Measurements from ENCODE around the gene TREML4. TPM values are rescaled to one million over a fixed set of nuclear protein-coding genes. Genes with fewer than 3 reads are reported as not detected.

Gene TREML4
- total and polyA plus RNA-seq, 12 donors: 0.04 TPM; not detected in 11

DNA sequence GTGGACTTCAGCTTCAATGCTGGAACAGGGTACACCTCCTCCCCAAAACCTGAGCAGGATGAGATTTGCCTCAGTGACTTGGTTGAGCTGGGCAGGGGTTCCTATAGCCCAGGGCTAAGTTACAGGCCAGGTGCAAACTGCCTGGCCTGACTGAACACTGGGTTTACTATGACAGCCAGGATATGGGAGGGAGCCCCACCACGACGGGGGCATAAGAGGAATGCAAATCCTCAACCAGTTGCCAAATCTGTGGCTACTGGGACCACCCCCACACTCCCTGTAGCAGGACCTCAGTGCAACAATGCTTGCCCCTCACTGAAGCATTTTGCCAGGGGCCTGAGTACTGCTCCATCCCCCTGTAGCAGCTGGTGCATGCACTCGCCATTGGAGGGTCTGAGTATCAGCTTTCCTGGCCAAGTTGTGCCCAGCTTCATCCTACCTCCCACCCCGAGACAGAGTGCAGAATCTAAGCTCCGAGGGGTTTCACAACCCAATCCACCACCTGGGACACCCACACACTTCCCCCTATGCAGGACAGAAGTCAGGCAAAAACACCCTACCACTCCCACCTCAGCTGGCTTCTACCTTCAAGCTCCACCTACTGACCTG lies 27.6 kb downstream of the TREML4 start:
- Histone ChIP-seq H3K4me3 (no peak overlapping the region), H3K27me3 (peaks cover 0 to 9% (median 0%) of the 10 kb centered on the region in 7 donors), H3K9me3 (peaks cover 0 to 20% (median 4%) of the 10 kb centered on the region in 11 donors), H3K4me1 (peaks cover 0 to 6% (median 0%) of the 10 kb centered on the region in 9 donors), H3K36me3 (no peaks in the 10 kb centered on the region), H3K27ac (no peak overlapping the region)
- no peak for DNase-seq
- TF ChIP-seq, protein P1, sequence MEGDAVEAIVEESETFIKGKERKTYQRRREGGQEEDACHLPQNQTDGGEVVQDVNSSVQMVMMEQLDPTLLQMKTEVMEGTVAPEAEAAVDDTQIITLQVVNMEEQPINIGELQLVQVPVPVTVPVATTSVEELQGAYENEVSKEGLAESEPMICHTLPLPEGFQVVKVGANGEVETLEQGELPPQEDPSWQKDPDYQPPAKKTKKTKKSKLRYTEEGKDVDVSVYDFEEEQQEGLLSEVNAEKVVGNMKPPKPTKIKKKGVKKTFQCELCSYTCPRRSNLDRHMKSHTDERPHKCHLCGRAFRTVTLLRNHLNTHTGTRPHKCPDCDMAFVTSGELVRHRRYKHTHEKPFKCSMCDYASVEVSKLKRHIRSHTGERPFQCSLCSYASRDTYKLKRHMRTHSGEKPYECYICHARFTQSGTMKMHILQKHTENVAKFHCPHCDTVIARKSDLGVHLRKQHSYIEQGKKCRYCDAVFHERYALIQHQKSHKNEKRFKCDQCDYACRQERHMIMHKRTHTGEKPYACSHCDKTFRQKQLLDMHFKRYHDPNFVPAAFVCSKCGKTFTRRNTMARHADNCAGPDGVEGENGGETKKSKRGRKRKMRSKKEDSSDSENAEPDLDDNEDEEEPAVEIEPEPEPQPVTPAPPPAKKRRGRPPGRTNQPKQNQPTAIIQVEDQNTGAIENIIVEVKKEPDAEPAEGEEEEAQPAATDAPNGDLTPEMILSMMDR (IDR thresholded peaks at IDR 0.05): no peak
- WGBS, 2 donors: 77 to 79% methylated on average over 5 of the region's 5 CpGs
- intact Hi-C loops (cut with DNase I): no loop called here
- ATAC-seq: no peak

DNA sequence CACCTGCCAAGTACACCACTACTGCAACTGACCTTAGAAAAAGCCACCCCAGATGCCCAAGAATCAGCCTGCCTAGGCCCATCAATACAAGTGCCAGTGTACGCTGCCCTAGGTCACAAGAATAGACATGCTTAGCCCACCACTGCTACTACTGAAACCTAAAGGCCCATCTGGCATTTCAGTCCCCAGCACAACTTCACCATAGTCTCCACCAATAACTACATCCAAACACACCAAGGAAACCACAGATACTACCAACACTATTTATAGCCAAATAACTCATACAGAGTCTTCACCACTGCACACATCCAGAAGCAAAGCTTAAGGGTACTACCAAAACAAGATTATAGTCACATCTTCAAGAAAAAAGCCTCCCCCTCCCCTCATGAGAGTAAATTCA lies 28.2 kb downstream of the TREML4 start:
- WGBS, 2 donors: 100% methylated on average over 1 of the region's 1 CpG
- TF ChIP-seq, protein P1 (IDR thresholded peaks at IDR 0.05): no peak
- intact Hi-C loops (cut with DNase I): no loop called here
- DNase-seq (no peak), ATAC-seq (no peak)
- peaks cover 0 to 9% (median 0%) of the 10 kb centered on the region in 7 donors for H3K27me3 ChIP-seq
- peaks cover 0 to 6% (median 0%) of the 10 kb centered on the region in 9 donors for H3K4me1 ChIP-seq
- no peak overlapping the region for H3K27ac ChIP-seq
- H3K36me3 ChIP-seq: no peaks in the 10 kb centered on the region
- peaks cover 0 to 27% (median 5%) of the 10 kb centered on the region in 11 donors for H3K9me3 ChIP-seq
- no peak overlapping the region for H3K4me3 ChIP-seq

DNA sequence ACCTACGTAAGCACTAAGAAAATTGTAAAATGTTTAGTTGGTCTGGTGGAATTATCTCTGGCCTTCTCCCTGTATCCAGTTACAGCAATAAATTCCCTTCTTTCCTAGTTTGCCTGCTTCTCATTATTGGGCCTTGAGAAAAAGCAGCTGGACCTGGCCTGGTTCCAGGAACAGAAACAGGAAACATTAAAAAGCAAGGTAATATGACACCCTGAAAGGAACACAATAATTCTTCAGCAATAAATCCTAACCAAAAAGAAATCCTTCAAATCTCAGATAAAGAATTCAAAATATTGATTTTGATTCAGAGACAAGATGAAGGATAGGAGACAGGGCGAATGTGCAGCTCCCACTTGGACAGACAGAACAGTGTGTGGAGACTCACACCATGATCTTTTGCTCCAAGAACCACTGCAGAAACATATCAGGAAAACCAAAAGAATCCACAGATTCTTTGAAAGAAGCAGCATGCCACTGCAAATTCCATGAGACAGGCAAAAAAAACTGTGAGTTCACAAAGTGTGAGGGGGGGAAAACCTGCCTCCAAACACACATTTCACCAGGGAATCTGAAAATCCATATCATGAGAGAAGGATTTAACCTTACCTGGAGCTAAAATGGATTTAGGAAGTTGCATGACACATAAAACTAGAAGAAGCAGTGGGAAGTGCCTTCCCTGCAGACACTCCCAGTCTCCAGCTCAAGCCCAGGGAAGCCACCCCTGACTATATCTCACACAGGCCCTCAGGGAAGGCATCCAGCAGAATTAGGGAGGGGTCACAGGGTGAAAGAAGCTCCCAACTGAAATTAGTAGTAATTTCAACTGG lies 29.4 kb downstream of the TREML4 start:
- Histone ChIP-seq H3K27ac (no peak overlapping the region), H3K4me1 (peaks cover 0 to 6% (median 0%) of the 10 kb centered on the region in 9 donors), H3K4me3 (no peak overlapping the region), H3K27me3 (peaks cover 0 to 2% (median 0%) of the 10 kb centered on the region in 7 donors), H3K9me3 (peaks cover 0 to 39% (median 10%) of the 10 kb centered on the region in 11 donors), H3K36me3 (no peaks in the 10 kb centered on the region)
- WGBS, 2 donors: 53 to 67% methylated on average over 2 of the region's 2 CpGs
- peak in 1 of 2 donors; percentile 16 for DNase-seq
- intact Hi-C loops (cut with DNase I): no loop called here
- TF ChIP-seq, protein P1 (IDR thresholded peaks at IDR 0.05): no peak
- peak in 1 of 8 donors; percentile 16 for ATAC-seq

DNA sequence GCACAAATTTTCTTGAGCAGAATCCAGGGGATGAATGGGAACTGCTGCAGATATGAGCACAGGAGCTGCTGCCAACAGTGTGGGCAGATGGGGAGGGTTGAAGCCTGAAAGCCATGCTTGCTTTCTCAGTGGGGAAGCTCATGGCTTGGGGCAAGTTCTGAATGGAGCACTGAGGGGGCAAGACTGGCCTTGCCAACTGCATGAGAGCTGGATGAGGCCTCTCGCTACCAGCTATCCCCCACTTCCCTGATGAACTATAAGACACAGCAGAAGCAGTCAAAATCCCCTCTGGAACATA lies 30.0 kb downstream of the TREML4 start:
- 100% methylated on average over 1 of the region's 1 CpG for WGBS, 2 donors
- DNase-seq (no peak), ATAC-seq (no peak)

More for the DNA sequence above, 30.0 kb downstream of the TREML4 start:
- H3K36me3 ChIP-seq: no peaks in the 10 kb centered on the region
- H3K4me3 ChIP-seq: no peak overlapping the region
- peaks cover 0 to 44% (median 13%) of the 10 kb centered on the region in 11 donors for H3K9me3 ChIP-seq
- H3K27me3 ChIP-seq: no peaks in the 10 kb centered on the region
- H3K27ac ChIP-seq: no peak overlapping the region
- H3K4me1 ChIP-seq: peaks cover 0 to 6% (median 0%) of the 10 kb centered on the region in 9 donors
- intact Hi-C loops (cut with DNase I): no loop called here
- TF ChIP-seq, protein P1 (IDR thresholded peaks at IDR 0.05): no peak
